Liver (tissue), 9 donors: ENCODE data around the gene KCNQ1. TPM values are rescaled to one million over a fixed set of nuclear protein-coding genes. Genes with fewer than 3 reads are reported as not detected.

Experiments
- DNase-seq: peaks from one replicate; pipeline ENCODE4 v3.0.0-alpha.2; 2017; ENCODE audit warnings: low spot score
- H3K27ac ChIP-seq, 2 donors: one replicate each; pipeline ENCODE4 v1.7.0; 2013; ENCODE audit warnings: inconsistent platforms in 2 of 2, low read length in 2 of 2, control low read depth in 1 of 2, low read depth in 1 of 2, mild to moderate bottlenecking in 1 of 2
- H3K27me3 ChIP-seq, 4 donors: one replicate each; pipeline versions ENCODE4 v1.6.1 to v1.7.0; 2013; ENCODE audit warnings: low read length in 3 of 4, inconsistent platforms in 1 of 4, mild to moderate bottlenecking in 1 of 4, moderate library complexity in 1 of 4; ENCODE audit not compliant: control insufficient read depth in 4 of 4, insufficient read depth in 4 of 4
- H3K36me3 ChIP-seq, 4 donors: one replicate each; pipeline versions ENCODE4 v1.6.1 to v1.7.0; 2013; ENCODE audit warnings: low read length in 3 of 4, mild to moderate bottlenecking in 3 of 4, low read depth in 1 of 4, moderate library complexity in 1 of 4; ENCODE audit not compliant: control insufficient read depth in 4 of 4, insufficient read depth in 3 of 4
- H3K4me1 ChIP-seq, 4 donors: one replicate each; pipeline versions ENCODE4 v1.6.1 to v1.7.0; 2013; ENCODE audit warnings: low read length in 3 of 4, mild to moderate bottlenecking in 3 of 4, moderate library complexity in 1 of 4; ENCODE audit not compliant: control insufficient read depth in 4 of 4, insufficient read depth in 4 of 4
- H3K4me3 ChIP-seq, 3 donors: one replicate each; pipeline versions ENCODE4 v1.6.1 to v1.7.0; 2013; ENCODE audit warnings: low read length in 3 of 3, control low read depth in 1 of 3, low read depth in 1 of 3, mild to moderate bottlenecking in 1 of 3
- H3K9ac ChIP-seq, 2 donors: one replicate each; pipeline ENCODE4 v1.7.0; 2013; ENCODE audit warnings: low read length in 2 of 2, mild to moderate bottlenecking in 2 of 2, moderate library complexity in 2 of 2, control low read depth in 1 of 2, low read depth in 1 of 2
- H3K9me3 ChIP-seq, 4 donors: one replicate each; pipeline versions ENCODE4 v1.6.1 to v1.7.0; 2013; ENCODE audit warnings: low read length in 3 of 4; ENCODE audit not compliant: control insufficient read depth in 4 of 4
- ATF3 ChIP-seq: IDR thresholded peaks from 2 replicates; pipeline ENCODE4 v1.6.1; 2016; ENCODE audit warnings: antibody characterized with exemption
- CTCF ChIP-seq: fragments of 150-350 bp; IDR thresholded peaks from 2 replicates; pipeline ENCODE4 v1.5.1; 2017; ENCODE audit warnings: improper control_type of control experiment, low read depth, low read length; ENCODE audit not compliant: missing input control
- EGR1 ChIP-seq, 2 donors: IDR thresholded peaks; 2 replicates each; pipeline ENCODE4 v1.6.1; 2016 to 2018; ENCODE audit warnings: antibody characterized with exemption in 2 of 2, low read depth in 2 of 2
- FOXA1 ChIP-seq: IDR thresholded peaks from 2 replicates; pipeline ENCODE4 v1.6.1; 2016; ENCODE audit warnings: antibody characterized with exemption
- FOXA2 ChIP-seq: IDR thresholded peaks from 2 replicates; pipeline ENCODE4 v1.6.1; 2016; ENCODE audit warnings: antibody characterized with exemption
- GABPA ChIP-seq, 2 donors: IDR thresholded peaks in 1 of 2; conservative IDR thresholded peaks in 1 of 2; 2 replicates each; pipeline ENCODE4 v1.6.1; 2016; ENCODE audit warnings: antibody characterized with exemption in 2 of 2, mild to moderate bottlenecking in 1 of 2, moderate library complexity in 1 of 2
- HNF4A ChIP-seq, 2 donors: conservative IDR thresholded peaks; 2 replicates each; pipeline ENCODE4 v1.6.1; 2016; ENCODE audit warnings: antibody characterized with exemption in 2 of 2, mild to moderate bottlenecking in 2 of 2
- HNF4G ChIP-seq: IDR thresholded peaks from 2 replicates; pipeline ENCODE4 v1.6.1; 2016; ENCODE audit warnings: antibody characterized with exemption
- JUND ChIP-seq, 2 donors: IDR thresholded peaks; 2 replicates each; pipeline ENCODE4 v1.6.1; 2016; ENCODE audit warnings: antibody characterized with exemption in 2 of 2
- MAX ChIP-seq: IDR thresholded peaks from 2 replicates; pipeline ENCODE4 v1.6.1; 2016; ENCODE audit warnings: antibody characterized with exemption
- NR2F2 ChIP-seq: IDR thresholded peaks from 2 replicates; pipeline ENCODE4 v1.6.1; 2016; ENCODE audit warnings: antibody characterized with exemption
- RAD21 ChIP-seq, 2 donors: IDR thresholded peaks; 2 replicates each; pipeline ENCODE4 v1.6.1; 2016; ENCODE audit warnings: antibody characterized with exemption in 2 of 2, mild to moderate bottlenecking in 2 of 2
- REST ChIP-seq: IDR thresholded peaks from 2 replicates; pipeline ENCODE4 v1.6.1; 2016; ENCODE audit warnings: antibody characterized with exemption, mild to moderate bottlenecking
- RXRA ChIP-seq, 2 donors: IDR thresholded peaks; 2 replicates each; pipeline ENCODE4 v1.6.1; 2017 to 2018; ENCODE audit warnings: antibody characterized with exemption in 2 of 2, mild to moderate bottlenecking in 1 of 2
- SP1 ChIP-seq: IDR thresholded peaks from 2 replicates; pipeline ENCODE4 v1.6.1; 2018; ENCODE audit warnings: antibody characterized with exemption, mild to moderate bottlenecking
- TAF1 ChIP-seq: conservative IDR thresholded peaks from 2 replicates; pipeline ENCODE4 v1.6.1; 2016; ENCODE audit warnings: antibody characterized with exemption, mild to moderate bottlenecking
- YY1 ChIP-seq: IDR thresholded peaks from 2 replicates; pipeline ENCODE4 v1.6.1; 2016; ENCODE audit warnings: antibody characterized with exemption, mild to moderate bottlenecking
- ZBTB33 ChIP-seq: IDR thresholded peaks from 2 replicates; pipeline ENCODE4 v1.6.1; 2016; ENCODE audit warnings: antibody characterized with exemption
- WGBS: extraction: QIAGEN DNeasy Blood & Tissue Kit; methylation state at CpG from one replicate; pipeline ENCODE4 v1.1.7; 2013; 5-methylcytosine and 5-hydroxymethylcytosine counted together
- polyA plus RNA-seq, 2 donors: library from polyadenylated mRNA; stranded (reverse) in 1 of 2; unstranded in 1 of 2; fragments of 200-250 nt in 1 of 2; fragments of >200 nt in 1 of 2; fragmentation: Nextera tagmentation in 1 of 2; extraction: Ambion mirVana in 1 of 2; gene quantifications; one replicate each; pipeline versions ENCODE4 v1.2.1 to v1.2.3, GENCODE V29; 2013 to 2015
- total RNA-seq, 2 donors: library from RNA; depleted of rRNA; stranded (reverse); fragments of >200 nt; gene quantifications; one replicate each; pipeline ENCODE4 v1.2.3, GENCODE V29; 2014
- donor health status: healthy.
- donor health status: healthy.
- donor health status: healthy.
- donor health status: healthy.
- donor health status: healthy.

Gene KCNQ1
- total and polyA plus RNA-seq, 4 donors, result 0.31 to 2.2 (median 1.5) TPM

- TF ChIP-seq ZBTB33 (no peak), RXRA (IDR thresholded peaks at IDR 0.05) (no peak)
- Histone ChIP-seq H3K27me3 (peaks cover 0 to 6% (median 0%) of the 10 kb centered on the region in 4 donors), H3K36me3 (no peaks in the 10 kb centered on the region), H3K9ac (no peak overlapping the region), H3K9me3 (no peaks in the 10 kb centered on the region), H3K27ac (no peak overlapping the region), H3K4me1 (peaks cover 0 to 8% (median 5%) of the 10 kb centered on the region in 4 donors), H3K4me3 (no peak overlapping the region)
- 93% methylated on average over 15 of the region's 15 CpGs for WGBS
- no peak for DNase-seq
These were observed 90.3 kb downstream of the KCNQ1 start for GRCh38 chr11:2534957-2535672.

GRCh38 chr11:2535673-2536439, 91.0 kb downstream of the KCNQ1 start:
- Histone ChIP-seq H3K4me3 (no peak overlapping the region), H3K36me3 (no peaks in the 10 kb centered on the region), H3K9me3 (no peaks in the 10 kb centered on the region), H3K9ac (no peak overlapping the region), H3K27ac (no peak overlapping the region), H3K4me1 (peaks cover 0 to 8% (median 5%) of the 10 kb centered on the region in 4 donors), H3K27me3 (no peaks in the 10 kb centered on the region)
- WGBS, result 89% methylated on average over 27 of the region's 27 CpGs
- TF ChIP-seq SP1, result no peak
- TF ChIP-seq HNF4G, result no peak
- TF ChIP-seq ZBTB33, result no peak
- no peak for TF ChIP-seq RXRA (IDR thresholded peaks at IDR 0.05)
- no peak for TF ChIP-seq FOXA2
- TF ChIP-seq RAD21 (IDR thresholded peaks at IDR 0.05), result no peak
- no peak for TF ChIP-seq CTCF
- TF ChIP-seq EGR1 (IDR thresholded peaks at IDR 0.05; ENCODE audit: low read depth in 2 of 2), result no peak
- no peak for TF ChIP-seq FOXA1
- TF ChIP-seq ATF3, result no peak
- TF ChIP-seq JUND (IDR thresholded peaks at IDR 0.05), result no peak
- no peak for TF ChIP-seq MAX
- TF ChIP-seq HNF4A (conservative IDR thresholded peaks at IDR 0.05), result no peak
- TF ChIP-seq NR2F2, result no peak
- no peak for TF ChIP-seq TAF1
- no peak for TF ChIP-seq GABPA (IDR thresholded peaks at IDR 0.05 in 1 of 2, conservative IDR thresholded peaks at IDR 0.05 in 1 of 2)
- TF ChIP-seq YY1, result no peak
- TF ChIP-seq REST, result no peak
- DNase-seq, result no peak
